HUES64 (cell line): ENCODE results near the gene VMO1.

Experiments
- H3K27ac ChIP-seq: 2 replicates; pipeline ENCODE4 v1.7.0; 2013; ENCODE audit warnings: low read depth, low read length, inconsistent platforms
- H3K27me3 ChIP-seq: 2 replicates; pipeline ENCODE4 v1.6.1; 2013; ENCODE audit warnings: mild to moderate bottlenecking, low read length; ENCODE audit not compliant: insufficient read depth
- H3K36me3 ChIP-seq: 2 replicates; pipeline ENCODE4 v1.6.1; 2013; ENCODE audit warnings: mild to moderate bottlenecking, low read length; ENCODE audit not compliant: insufficient read depth
- H3K4me1 ChIP-seq: 2 replicates; pipeline ENCODE4 v1.6.1; 2013; ENCODE audit warnings: mild to moderate bottlenecking, low read length, moderate library complexity; ENCODE audit not compliant: insufficient read depth
- H3K4me3 ChIP-seq: 2 replicates; pipeline ENCODE4 v1.5.1; 2013; ENCODE audit warnings: mild to moderate bottlenecking, low read length, moderate library complexity
- H3K9ac ChIP-seq: 2 replicates; pipeline ENCODE4 v1.6.1; 2013; ENCODE audit warnings: mild to moderate bottlenecking, low read depth, low read length
- H3K9me3 ChIP-seq: 2 replicates; pipeline ENCODE4 v1.6.1; 2013; ENCODE audit warnings: low read depth, low read length; ENCODE audit not compliant: insufficient read depth
- WGBS: fragments of 150-250, 120-280 bp; methylation state at CpG from one replicate; pipeline ENCODE4 v1.1.7; 2013; ENCODE audit warnings: missing lambda C conversion rate; 5-methylcytosine and 5-hydroxymethylcytosine counted together

The VMO1 gene

GRCh38 chr17:4780325-4780955 lies 5.7 kb downstream of the VMO1 start:
- Histone ChIP-seq H3K9ac (no peak overlapping the region), H3K36me3 (no peaks in the 10 kb centered on the region), H3K9me3 (no peaks in the 10 kb centered on the region), H3K27ac (no peak overlapping the region), H3K4me3 (no peak overlapping the region), H3K4me1 (no peaks in the 10 kb centered on the region), H3K27me3 (peaks cover 32% of the 10 kb centered on the region)
- WGBS = 86% methylated on average over 11 of the region's 11 CpGs

GRCh38 chr17:4777969-4778760 lies 8.0 kb downstream of the VMO1 start:
- Histone ChIP-seq H3K27me3 (peaks cover 11% of the 10 kb centered on the region), H3K36me3 (no peaks in the 10 kb centered on the region), H3K4me1 (no peaks in the 10 kb centered on the region), H3K9ac (no peak overlapping the region), H3K4me3 (no peak overlapping the region), H3K27ac (no peak overlapping the region), H3K9me3 (no peaks in the 10 kb centered on the region)
- 89% methylated on average over 9 of the region's 9 CpGs for WGBS

GRCh38 chr17:4772235-4772613 lies 13.9 kb downstream of the VMO1 start:
- no peaks in the 10 kb centered on the region for H3K4me1 ChIP-seq
- no peak overlapping the region for H3K27ac ChIP-seq
- 80% methylated on average over 10 of the region's 10 CpGs for WGBS
- H3K9me3 ChIP-seq = no peaks in the 10 kb centered on the region
- H3K4me3 ChIP-seq = no peak overlapping the region
- no peaks in the 10 kb centered on the region for H3K36me3 ChIP-seq
- H3K9ac ChIP-seq = no peak overlapping the region
- H3K27me3 ChIP-seq = no peaks in the 10 kb centered on the region

- Histone ChIP-seq H3K36me3 (no peaks in the 10 kb centered on the region), H3K27me3 (no peaks in the 10 kb centered on the region), H3K27ac (no peak within 1 kb of the TSS), H3K4me1 (no peaks in the 10 kb centered on the region), H3K9me3 (no peaks in the 10 kb centered on the region), H3K9ac (no peak within 1 kb of the TSS), H3K4me3 (no peak within 1 kb of the TSS)
- 86% methylated on average over 13 of the region's 13 CpGs for WGBS
Measured at GRCh38 chr17:4771519-4772234, 14.5 kb downstream of the VMO1 start, which contains the start of gene TM4SF5. TM4SF5 (plus strand) TSS chr17:4771886; CDS start chr17:4771923, 37 bp downstream.

- no peaks in the 10 kb centered on the region for H3K27me3 ChIP-seq
- WGBS = 97% methylated on average over 2 of the region's 2 CpGs
- H3K27ac ChIP-seq = no peak overlapping the region
- H3K4me1 ChIP-seq = no peaks in the 10 kb centered on the region
- H3K36me3 ChIP-seq = no peaks in the 10 kb centered on the region
- no peak overlapping the region for H3K4me3 ChIP-seq
- H3K9me3 ChIP-seq = no peaks in the 10 kb centered on the region
- H3K9ac ChIP-seq = no peak overlapping the region
Measured at GRCh38 chr17:4769628-4770027, 16.5 kb downstream of the VMO1 start.

- Histone ChIP-seq H3K9ac (no peak overlapping the region), H3K4me3 (no peak overlapping the region), H3K9me3 (no peaks in the 10 kb centered on the region), H3K27ac (no peak overlapping the region), H3K4me1 (no peaks in the 10 kb centered on the region), H3K27me3 (no peaks in the 10 kb centered on the region), H3K36me3 (no peaks in the 10 kb centered on the region)
- WGBS = 90% methylated on average over 6 of the region's 6 CpGs
Measured at GRCh38 chr17:4768298-4768697, 17.9 kb downstream of the VMO1 start.

- 97% methylated on average over 9 of the region's 9 CpGs for WGBS
Measured at GRCh38 chr17:4766723-4767122, 19.4 kb downstream of the VMO1 start.

GRCh38 chr17:4766201-4766600 lies 20.0 kb downstream of the VMO1 start:
- no peak overlapping the region for H3K4me3 ChIP-seq
- no peaks in the 10 kb centered on the region for H3K9me3 ChIP-seq
- no peak overlapping the region for H3K27ac ChIP-seq
- 96% methylated on average over 3 of the region's 3 CpGs for WGBS
- H3K36me3 ChIP-seq = no peaks in the 10 kb centered on the region
- no peak overlapping the region for H3K9ac ChIP-seq
- H3K4me1 ChIP-seq = no peaks in the 10 kb centered on the region
- H3K27me3 ChIP-seq = no peaks in the 10 kb centered on the region

More at GRCh38 chr17:4766723-4767122, 19.4 kb downstream of the VMO1 start:
- no peak overlapping the region for H3K9ac ChIP-seq
- no peaks in the 10 kb centered on the region for H3K27me3 ChIP-seq
- H3K4me3 ChIP-seq = no peak overlapping the region
- H3K9me3 ChIP-seq = no peaks in the 10 kb centered on the region
- no peaks in the 10 kb centered on the region for H3K36me3 ChIP-seq
- H3K4me1 ChIP-seq = no peaks in the 10 kb centered on the region
- H3K27ac ChIP-seq = no peak overlapping the region

GRCh38 chr17:4764595-4764994 lies 21.6 kb downstream of the VMO1 start:
- 78% methylated on average over 2 of the region's 3 CpGs for WGBS
- H3K4me3 ChIP-seq = no peak overlapping the region
- H3K4me1 ChIP-seq = no peaks in the 10 kb centered on the region
- no peaks in the 10 kb centered on the region for H3K36me3 ChIP-seq
- no peaks in the 10 kb centered on the region for H3K9me3 ChIP-seq
- H3K27ac ChIP-seq = no peak overlapping the region
- H3K9ac ChIP-seq = no peak overlapping the region
- H3K27me3 ChIP-seq = no peaks in the 10 kb centered on the region

GRCh38 chr17:4759776-4760236 lies 26.4 kb downstream of the VMO1 start:
- Histone ChIP-seq H3K4me3 (no peak overlapping the region), H3K27ac (no peak overlapping the region), H3K9ac (no peak overlapping the region), H3K4me1 (no peaks in the 10 kb centered on the region), H3K36me3 (no peaks in the 10 kb centered on the region), H3K27me3 (no peaks in the 10 kb centered on the region), H3K9me3 (no peaks in the 10 kb centered on the region)
- 94% methylated on average over 10 of the region's 10 CpGs for WGBS

- H3K27me3 ChIP-seq = no peaks in the 10 kb centered on the region; the same call in 1 of the 2 replicates
- H3K4me1 ChIP-seq = no peaks in the 10 kb centered on the region
- no peaks in the 10 kb centered on the region for H3K9me3 ChIP-seq
- H3K9ac ChIP-seq = no peak overlapping the region
- no peak overlapping the region for H3K27ac ChIP-seq
- WGBS = no CpG with 5 or more reads among the region's 1 CpG
- no peak overlapping the region for H3K4me3 ChIP-seq
- H3K36me3 ChIP-seq = no peaks in the 10 kb centered on the region
Measured at GRCh38 chr17:4753392-4753791, 32.8 kb downstream of the VMO1 start.
